GM12878 (cell line): ENCODE results near the gene MT4. TPM values are rescaled to one million over a fixed set of nuclear protein-coding genes. Genes with fewer than 3 reads are reported as not detected.

Source experiments
- ATAC-seq: fragments of 200-7000 bp; cut with Tn5 transposase; 3 replicates; pipeline ENCODE4 v1.9.1; 2020; ENCODE audit warnings: mild to moderate bottlenecking, moderate library complexity
- BruUV-seq: library from RNA; stranded (reverse); fragments of 400-500 nt; replicated peaks from 2 replicates; lab custom pipeline; 2021; lab: Mats Ljungman, UMichigan
- CTCF ChIA-PET: fragments of 300-600 bp; sonication (Branson Sonifier 250); formaldehyde crosslinking; extraction: SDS; loops from one replicate; lab custom pipeline; 2021; ENCODE audit warnings: inconsistent platforms; lab: Yijun Ruan, JAX
- POLR2A ChIA-PET: fragments of 350-600 bp; formaldehyde crosslinking; extraction: SDS; loops from one replicate; lab custom pipeline; 2021; ENCODE audit warnings: inconsistent platforms; lab: Charles Lee
- RAD21 ChIA-PET: fragments of 300-600 bp; sonication (Branson Sonifier 250); formaldehyde crosslinking; loops from one replicate; lab custom pipeline; 2023; ENCODE audit warnings: antibody characterized with exemption; ENCODE audit not compliant: unreplicated experiment; lab: Charles Lee
- SMC1A ChIA-PET: fragments of 300-600 bp; sonication (Branson Sonifier 250); formaldehyde crosslinking; loops from one replicate; lab custom pipeline; 2023; ENCODE audit not compliant: unreplicated experiment, uncharacterized antibody; lab: Charles Lee
- DNase-seq: peaks from one replicate; pipeline ENCODE4 v3.0.0-alpha.2; 2011; ENCODE audit warnings: low read depth, low spot score
- FAIRE-seq: peaks from 3 replicates; lab custom pipeline; 2011; peaks lifted over from hg19 to GRCh38; lab: Jason Lieb, UNC
- H2AFZ ChIP-seq: 2 replicates; pipeline ENCODE4 v1.6.0; 2011; ENCODE audit warnings: low read depth, low read length, control low read depth; ENCODE audit not compliant: control insufficient read depth
- H3K27ac ChIP-seq: 2 replicates; pipeline ENCODE4 v1.5.1; 2011; ENCODE audit warnings: control low read depth; ENCODE audit not compliant: control insufficient read depth, insufficient read depth
- H3K27me3 ChIP-seq, 2 experiments: replicated peaks in 1 of 2; 2 replicates each; pipeline versions ENCODE4 v1.6.0 to v1.6.1; 2011; ENCODE audit warnings: low read length in 1 of 2; ENCODE audit not compliant: control insufficient read depth in 2 of 2, insufficient read depth in 2 of 2
- H3K36me3 ChIP-seq, 2 experiments: 2 replicates each; pipeline ENCODE4 v1.5.1; 2011; ENCODE audit warnings: low read length in 1 of 2; ENCODE audit not compliant: control insufficient read depth in 2 of 2, insufficient read depth in 2 of 2
- H3K4me1 ChIP-seq: 2 replicates; pipeline ENCODE4 v1.6.1; 2011; ENCODE audit warnings: mild to moderate bottlenecking, low read length, moderate library complexity, mixed read lengths; ENCODE audit not compliant: control insufficient read depth, insufficient read depth
- H3K4me2 ChIP-seq: 2 replicates; pipeline ENCODE4 v1.6.0; 2011; ENCODE audit warnings: control low read depth; ENCODE audit not compliant: control insufficient read depth, insufficient read depth
- H3K4me3 ChIP-seq: fragments of 200-600 bp; sonication (generic); 2 replicates; pipeline ENCODE4 v1.5.1; 2016
- H3K79me2 ChIP-seq: 2 replicates; pipeline ENCODE4 v1.6.0; 2011; ENCODE audit warnings: low read length; ENCODE audit not compliant: control insufficient read depth, insufficient read depth
- H3K9ac ChIP-seq: 2 replicates; pipeline ENCODE4 v1.8.0; 2011; ENCODE audit warnings: low read length, control low read depth, mixed read lengths; ENCODE audit not compliant: control insufficient read depth, insufficient read depth
- H3K9me3 ChIP-seq: replicated peaks from 3 replicates; pipeline ENCODE4 v1.5.1; 2011; ENCODE audit warnings: mild to moderate bottlenecking, low read length; ENCODE audit not compliant: control insufficient read depth, insufficient read depth
- H4K20me1 ChIP-seq: 2 replicates; pipeline ENCODE4 v1.6.0; 2011; ENCODE audit not compliant: control insufficient read depth, insufficient read depth
- EED ChIP-seq: sonication (generic); IDR thresholded peaks from 2 replicates; pipeline ENCODE4 v1.6.1; 2016; ENCODE audit warnings: antibody characterized with exemption, low read depth
- EP300 ChIP-seq, 2 experiments: fragments of 150-350 bp in 1 of 2; IDR thresholded peaks; 2 replicates each; pipeline ENCODE4 v1.6.1; 2011 to 2012; ENCODE audit warnings: low read depth in 2 of 2, low read length in 2 of 2, borderline replicate concordance in 1 of 2, improper control_type of control experiment in 1 of 2, inconsistent platforms in 1 of 2; ENCODE audit not compliant: control insufficient read depth in 1 of 2
- IKZF2 ChIP-seq, 2 experiments: fragments of 450-650 bp; IDR thresholded peaks; 2 replicates each; pipeline ENCODE4 v1.6.1; 2017; ENCODE audit warnings: mild to moderate bottlenecking in 2 of 2, moderate library complexity in 2 of 2
- NBN ChIP-seq: fragments of 450-650 bp; IDR thresholded peaks from 2 replicates; pipeline ENCODE4 v1.6.1; 2016
- PAX5 ChIP-seq: IDR thresholded peaks from 2 replicates; pipeline ENCODE4 v1.6.1; 2011; ENCODE audit warnings: low read depth, low read length, borderline replicate concordance
- WGBS: methylation state at CpG from one replicate; pipeline ENCODE4 v1.1.6; 2016; ENCODE audit warnings: low lambda C conversion rate; ENCODE audit not compliant: insufficient replicate concordance, insufficient coverage; ENCODE audit errors: missing lambda C conversion rate; 5-methylcytosine and 5-hydroxymethylcytosine counted together
- in situ Hi-C: fragments of 300-500 bp; cut with MboI; formaldehyde crosslinking; loops from 9 replicates; pipeline ENCODE4 v1.14.3; 2018; ENCODE audit warnings: mixed read lengths
- intact Hi-C: fragments of 100-400 bp; cut with micrococcal nuclease; formaldehyde crosslinking; loops from one replicate; pipeline ENCODE4 v1.14.2; 2022; ENCODE audit not compliant: unreplicated experiment
- polyA plus RNA-seq, 11 experiments: library from polyadenylated mRNA; depleted of rRNA in 4 of 11; unstranded in 6 of 11; stranded (reverse) in 5 of 11; fragments of >200 nt; fragmentation: Nextera tagmentation in 4 of 11; fragmentation: Illumina TruSeq in 1 of 11; extraction: Ambion mirVana in 4 of 11; extraction: Trizol in 1 of 11; gene quantifications; 1 replicate in 1 of 11; 2 replicates in 10 of 11; pipeline versions ENCODE4 v1.2.1 to v1.2.3, GENCODE V29; 2011 to 2016; ENCODE audit warnings: inconsistent platforms in 2 of 11, missing spikeins in 2 of 11, low read depth in 1 of 11
- total RNA-seq, 4 experiments: library from RNA; depleted of rRNA in 3 of 4; stranded (reverse); fragments of >200 nt in 3 of 4; fragmentation: Illumina TruSeq in 1 of 4; extraction: Trizol in 1 of 4; gene quantifications; 2 replicates each; pipeline versions ENCODE4 v1.2.1 to v1.2.3, GENCODE V29; 2013 to 2021
- TF ChIP-seq, protein P1 (sequence below): IDR thresholded peaks from 2 replicates; pipeline ENCODE4 v1.6.1; 2011; ENCODE audit warnings: borderline replicate concordance, low read depth, mild to moderate bottlenecking, moderate library complexity, mixed read lengths, low read length; ENCODE audit not compliant: insufficient read depth; ENCODE audit errors: extremely low read length

MT4 gene
- total and polyA plus RNA-seq, 10 of the 15 experiments (the other 5 are each of a cell fraction or from before 2014, with no cell fraction given) = not detected

DNA sequence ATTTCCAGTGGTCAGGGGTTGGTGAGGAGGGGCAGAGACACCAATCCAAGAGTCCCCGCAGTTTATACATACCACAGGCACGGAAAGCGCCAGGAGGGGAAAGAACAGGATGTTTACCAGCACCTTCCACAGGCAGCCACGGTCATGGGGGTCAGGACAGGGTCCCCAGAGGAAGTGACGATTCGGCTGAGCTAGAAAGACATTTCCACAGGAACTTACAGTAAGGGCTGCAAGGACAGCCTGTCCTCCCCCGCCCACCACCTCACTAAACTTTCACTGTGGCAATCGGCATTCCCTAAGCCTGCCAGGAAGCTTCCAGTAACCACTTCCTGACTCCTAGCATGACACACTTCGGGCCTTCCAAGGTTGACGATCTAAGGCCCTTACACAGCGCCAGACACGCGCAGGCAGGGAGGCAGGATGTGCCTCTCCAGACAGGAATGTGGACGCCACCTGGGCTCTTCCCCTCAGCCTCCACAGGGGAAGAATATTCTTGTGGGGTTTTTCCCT, 42.3 kb downstream of the MT4 start:
- BruUV-seq = no TSS peak
- TF ChIP-seq EP300 (IDR thresholded peaks at IDR 0.05; ENCODE audit: borderline replicate concordance in 1 of 2, control insufficient read depth in 1 of 2, low read depth in 2 of 2, low read length in 2 of 2) (no peak), NBN (no peak), EED (no peak), IKZF2 (IDR thresholded peaks at IDR 0.05) (no peak), PAX5 (no peak)
- TF ChIP-seq, protein P1, sequence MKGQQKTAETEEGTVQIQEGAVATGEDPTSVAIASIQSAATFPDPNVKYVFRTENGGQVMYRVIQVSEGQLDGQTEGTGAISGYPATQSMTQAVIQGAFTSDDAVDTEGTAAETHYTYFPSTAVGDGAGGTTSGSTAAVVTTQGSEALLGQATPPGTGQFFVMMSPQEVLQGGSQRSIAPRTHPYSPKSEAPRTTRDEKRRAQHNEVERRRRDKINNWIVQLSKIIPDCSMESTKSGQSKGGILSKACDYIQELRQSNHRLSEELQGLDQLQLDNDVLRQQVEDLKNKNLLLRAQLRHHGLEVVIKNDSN = no peak
- FAIRE-seq (no peak), ATAC-seq (no peak), DNase-seq (no peak)
- H3K9ac ChIP-seq = no peak overlapping the region
- in situ Hi-C loops (no loop called here), intact Hi-C loops (no loop called here)
- WGBS = 90% methylated on average over 14 of the region's 14 CpGs
- ChIA-PET RAD21 (interaction anchor here (4.9 kb wide), 1 partner anchor 94 kb away, joined by 44 read pairs; no protein-coding TSS in a partner anchor), CTCF (interaction anchor here (1.2 to 10.0 kb wide), 2 partner anchors 89 to 95 kb away, joined by 3 to 77 read pairs; no protein-coding TSS in a partner anchor), POLR2A (no interaction called here), SMC1A (interaction anchor here (1.0 kb wide), 1 partner anchor 95 kb away, joined by 5 read pairs; no protein-coding TSS in a partner anchor)
- H4K20me1 ChIP-seq = no peaks in the 10 kb centered on the region
- H2AFZ ChIP-seq = no peak overlapping the region
- no peak overlapping the region for H3K4me3 ChIP-seq
- H3K36me3 ChIP-seq = no peaks in the 10 kb centered on the region
- no peak overlapping the region for H3K27ac ChIP-seq
- H3K79me2 ChIP-seq = no peaks in the 10 kb centered on the region
- peaks cover 25% of the 10 kb centered on the region for H3K4me1 ChIP-seq
- no peaks in the 10 kb centered on the region; a peak in 1 of 4 replicates for H3K27me3 ChIP-seq
- H3K9me3 ChIP-seq = no peaks in the 10 kb centered on the region
- H3K4me2 ChIP-seq = no peak overlapping the region
